Amniotic epithelial cell (primary cell): ENCODE measurements around the gene C2orf72.
"Not testable (repeated sequence)": the region's sequence is repeated elsewhere in the genome, so short reads cannot be mapped to it uniquely, and the experiment has no call there.

Experiments
- DNase-seq: peaks from one replicate; pipeline ENCODE4 v3.0.0-alpha.2; 2010; ENCODE audit warnings: low read depth

Gene C2orf72

GRCh38 chr2:231046916-231047273 is 9.6 kb downstream of the C2orf72 start:
- DNase-seq = no peak

- no peak for DNase-seq
These were observed 10.1 kb downstream of the C2orf72 start for GRCh38 chr2:231047274-231047922.

- no peak for DNase-seq
These were observed 10.9 kb downstream of the C2orf72 start for GRCh38 chr2:231047923-231048915.

- DNase-seq = no peak
These were observed 12.1 kb downstream of the C2orf72 start for GRCh38 chr2:231049286-231050017.

- peak; percentile 40 for DNase-seq
These were observed 12.9 kb downstream of the C2orf72 start for GRCh38 chr2:231050018-231050901.

GRCh38 chr2:231051116-231051515 is 13.8 kb downstream of the C2orf72 start:
- DNase-seq = no peak

GRCh38 chr2:231052494-231053451 is 15.4 kb downstream of the C2orf72 start:
- peak; percentile 64 for DNase-seq

- DNase-seq = peak; percentile 20
These were observed 16.5 kb downstream of the C2orf72 start for GRCh38 chr2:231053846-231054245.

GRCh38 chr2:231056453-231057416 is 19.4 kb downstream of the C2orf72 start, which contains the start of gene PSMD1:
TSS of gene PSMD1 (plus strand) at chr2:231056867. CDS start at chr2:231057026, 159 bp downstream.
- DNase-seq = peak; percentile 88

GRCh38 chr2:231057590-231057989 is 20.3 kb downstream of the C2orf72 start:
- DNase-seq = peak; percentile 32

GRCh38 chr2:231058761-231059550 is 21.6 kb downstream of the C2orf72 start:
- no peak for DNase-seq

- no peak for DNase-seq
These were observed 22.4 kb downstream of the C2orf72 start for GRCh38 chr2:231059756-231060155.

- DNase-seq = no peak
These were observed 25.5 kb downstream of the C2orf72 start for GRCh38 chr2:231062776-231063175.

- DNase-seq = no peak
These were observed 26.0 kb downstream of the C2orf72 start for GRCh38 chr2:231063347-231063746.

GRCh38 chr2:231065966-231066365 is 28.6 kb downstream of the C2orf72 start:
- no peak for DNase-seq

- not testable (repeated sequence) for DNase-seq
These were observed 30.2 kb downstream of the C2orf72 start for GRCh38 chr2:231067531-231067930.

- DNase-seq = peak; percentile 86
These were observed 31.4 kb downstream of the C2orf72 start for GRCh38 chr2:231068525-231069222.
